ENCODE results near the gene ZMIZ1.

GRCh38 chr10:79258894-79259293 lies 190.1 kb downstream of the ZMIZ1 start:
- no peak for TF ChIP-seq CTCF (IDR thresholded peaks at IDR 0.05)
- TF ChIP-seq POLR2A (IDR thresholded peaks at IDR 0.05): no peak

Measured in lower leg skin (tissue), 3 donors.